NCI-H146 (cell line): Measurements from ENCODE around the gene RTTN.
A peak's percentile ranks its signal among the peaks of the same experiment; 100 is the strongest.

Experiments used
- DNase-seq: peaks from one replicate; lab custom pipeline; 2025; lab: John Stamatoyannopoulos, UW

RTTN gene

GRCh38 chr18:70074116-70074515 lies 131.4 kb downstream of the RTTN start:
- no peak for DNase-seq

- no peak for DNase-seq
These were observed 132.1 kb downstream of the RTTN start for GRCh38 chr18:70073432-70073831.

- DNase-seq: peak; percentile 79
These were observed 132.8 kb downstream of the RTTN start for GRCh38 chr18:70072678-70073077.

- DNase-seq: no peak
These were observed 135.5 kb downstream of the RTTN start for GRCh38 chr18:70069965-70070364.

GRCh38 chr18:70069382-70069781 lies 136.1 kb downstream of the RTTN start:
- DNase-seq: no peak

GRCh38 chr18:70068981-70069380 lies 136.5 kb downstream of the RTTN start:
- DNase-seq: no peak

GRCh38 chr18:70059684-70060083 lies 145.8 kb downstream of the RTTN start:
- DNase-seq: no peak

- peak; percentile 21 for DNase-seq
These were observed 146.6 kb downstream of the RTTN start for GRCh38 chr18:70058916-70059315.

- no peak for DNase-seq
These were observed 157.4 kb downstream of the RTTN start for GRCh38 chr18:70047931-70048603.

- no peak for DNase-seq
These were observed 158.7 kb downstream of the RTTN start for GRCh38 chr18:70046796-70047195.

- no peak for DNase-seq
These were observed 159.3 kb downstream of the RTTN start for GRCh38 chr18:70046207-70046606.

GRCh38 chr18:70044632-70045031 lies 160.9 kb downstream of the RTTN start:
- DNase-seq: no peak

GRCh38 chr18:70041459-70042050 lies 163.9 kb downstream of the RTTN start:
- no peak for DNase-seq

GRCh38 chr18:70039186-70039585 lies 166.3 kb downstream of the RTTN start:
- no peak for DNase-seq

- DNase-seq: no peak
These were observed 167.9 kb downstream of the RTTN start for GRCh38 chr18:70037431-70038061.

GRCh38 chr18:70036771-70037347 lies 168.6 kb downstream of the RTTN start:
- no peak for DNase-seq

GRCh38 chr18:70036168-70036567 lies 169.3 kb downstream of the RTTN start:
- no peak for DNase-seq

- DNase-seq: no peak
These were observed 174.3 kb downstream of the RTTN start for GRCh38 chr18:70031221-70031620.

GRCh38 chr18:70030728-70031127 lies 174.8 kb downstream of the RTTN start:
- DNase-seq: no peak

- no peak for DNase-seq
These were observed 176.3 kb downstream of the RTTN start for GRCh38 chr18:70029163-70029562.

- DNase-seq: no peak
These were observed 176.8 kb downstream of the RTTN start for GRCh38 chr18:70028734-70029133.

GRCh38 chr18:70028084-70028483 lies 177.4 kb downstream of the RTTN start:
- DNase-seq: no peak

- no peak for DNase-seq
These were observed 179.9 kb downstream of the RTTN start for GRCh38 chr18:70025580-70025979.
